GM18867 (cell line): ENCODE measurements around the gene NFATC4.

Experiments used
- ATAC-seq: cut with Tn5 transposase; IDR thresholded peaks from one replicate; pipeline ENCODE4 v1.9.1; 2021; ENCODE audit warnings: mild to moderate bottlenecking, moderate library complexity; ENCODE audit not compliant: unreplicated experiment

Gene NFATC4

GRCh38 chr14:24427537-24428508 is 59.8 kb downstream of the NFATC4 start:
- ATAC-seq, result no peak

DNA sequence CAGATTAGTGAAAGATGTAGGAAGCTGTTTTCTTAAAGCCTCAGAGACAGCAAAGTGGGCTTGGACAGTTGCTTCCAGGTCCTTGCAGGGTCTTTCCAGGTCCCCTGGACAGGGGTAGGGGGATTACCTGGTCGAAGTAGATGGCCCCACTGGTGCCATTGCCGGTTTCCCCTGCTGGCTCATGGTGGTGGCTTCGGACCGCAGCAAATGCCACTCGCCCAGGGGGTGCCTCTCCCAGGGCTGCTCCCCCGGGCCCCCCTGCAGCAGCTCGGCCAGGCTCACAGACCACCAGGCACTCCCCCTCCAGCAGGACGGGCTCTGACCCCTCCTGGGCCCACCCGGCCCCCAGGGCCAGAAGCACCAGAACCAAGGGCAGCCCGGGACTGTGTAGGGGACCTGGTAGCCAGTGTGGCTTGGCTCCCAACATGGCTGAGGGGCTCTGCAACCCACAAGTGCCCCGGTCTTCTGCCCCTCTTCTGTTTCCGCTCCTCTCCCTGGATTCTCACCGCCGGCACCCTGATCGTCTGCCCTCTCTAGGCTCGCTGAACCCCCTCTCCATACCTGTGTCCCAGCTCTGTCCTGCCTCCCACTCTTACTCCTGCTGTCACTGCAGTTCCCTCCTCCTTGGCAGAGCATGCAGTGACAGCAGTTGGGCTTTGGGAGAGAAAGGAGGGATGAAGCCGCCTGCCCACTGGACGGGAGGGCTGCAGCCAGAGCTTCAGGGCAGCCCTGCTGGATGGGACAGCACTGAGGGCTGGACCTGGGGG is 60.8 kb downstream of the NFATC4 start:
- ATAC-seq, result no peak
